HG03558 (cell line): ENCODE results near the gene MRPL33.
"Not testable (repeated sequence)": the region's sequence is repeated elsewhere in the genome, so short reads cannot be mapped to it uniquely, and the experiment has no call there.

Source experiments
- ATAC-seq: cut with Tn5 transposase; IDR thresholded peaks from one replicate; pipeline ENCODE4 v1.9.1; 2021; ENCODE audit warnings: moderate number of reproducible peaks; ENCODE audit not compliant: unreplicated experiment; ENCODE audit errors: extremely low read depth

MRPL33 gene

DNA sequence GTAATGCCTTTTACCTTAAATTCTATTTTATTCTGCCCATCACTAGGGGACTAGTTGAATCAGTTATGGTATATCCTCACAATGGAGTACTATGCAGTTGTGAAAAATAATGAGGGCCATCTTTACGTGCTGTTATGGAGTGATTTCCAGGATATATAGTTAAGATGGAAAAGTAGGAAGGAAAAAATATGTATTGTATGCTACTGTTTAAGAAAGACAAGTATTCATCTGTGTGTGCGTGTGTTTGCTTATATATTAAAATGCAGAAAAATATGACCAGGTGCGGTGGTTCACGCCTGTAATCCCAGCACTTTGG is 32.5 kb upstream of the MRPL33 start:
- ATAC-seq = no peak

GRCh38 chr2:27741673-27742072 is 29.8 kb upstream of the MRPL33 start:
- no peak for ATAC-seq

DNA sequence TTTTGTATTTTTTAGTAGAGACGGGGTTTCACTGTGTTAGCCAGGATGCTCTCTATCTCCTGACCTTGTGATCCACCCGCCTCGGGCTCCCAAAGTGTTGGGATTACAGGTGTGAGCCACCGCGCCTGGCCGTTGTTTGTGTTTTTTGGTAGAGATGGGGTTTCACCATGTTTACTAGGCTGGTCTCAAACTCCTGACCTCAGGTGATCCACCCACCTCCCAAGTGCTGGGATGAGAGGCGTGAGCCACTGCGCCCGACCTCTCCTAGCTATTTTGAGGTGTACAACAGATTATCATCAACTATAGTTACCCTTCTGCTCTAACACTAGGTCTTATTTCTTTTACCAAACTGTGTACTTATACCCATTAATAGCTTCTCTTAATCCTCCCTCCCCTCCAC is 28.9 kb upstream of the MRPL33 start:
- ATAC-seq = no peak

GRCh38 chr2:27745494-27745893 is 26.0 kb upstream of the MRPL33 start:
- not testable (repeated sequence) for ATAC-seq

DNA sequence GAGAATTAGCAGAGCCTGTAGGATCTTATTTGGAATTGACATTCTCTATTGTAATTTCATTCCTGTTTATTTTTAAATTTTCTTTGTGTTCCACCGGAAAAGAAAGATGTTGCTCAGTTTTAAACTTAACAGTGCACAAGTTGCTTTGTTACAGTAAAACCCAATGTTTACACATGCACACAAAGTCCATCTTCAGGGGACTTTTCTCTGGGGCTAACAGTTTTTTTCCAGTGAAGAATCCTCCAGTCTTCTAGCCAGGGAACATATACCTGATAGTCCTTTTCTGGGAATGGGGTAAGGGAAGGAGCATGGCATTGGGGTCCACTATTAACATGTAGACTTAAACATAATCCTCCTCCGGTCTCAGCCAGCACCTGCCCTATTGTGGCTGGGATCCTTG is 25.2 kb upstream of the MRPL33 start:
- no peak for ATAC-seq

GRCh38 chr2:27747827-27748352 is 23.6 kb upstream of the MRPL33 start:
- ATAC-seq = no peak

GRCh38 chr2:27748803-27749554 is 22.5 kb upstream of the MRPL33 start:
- not testable (repeated sequence) for ATAC-seq

DNA sequence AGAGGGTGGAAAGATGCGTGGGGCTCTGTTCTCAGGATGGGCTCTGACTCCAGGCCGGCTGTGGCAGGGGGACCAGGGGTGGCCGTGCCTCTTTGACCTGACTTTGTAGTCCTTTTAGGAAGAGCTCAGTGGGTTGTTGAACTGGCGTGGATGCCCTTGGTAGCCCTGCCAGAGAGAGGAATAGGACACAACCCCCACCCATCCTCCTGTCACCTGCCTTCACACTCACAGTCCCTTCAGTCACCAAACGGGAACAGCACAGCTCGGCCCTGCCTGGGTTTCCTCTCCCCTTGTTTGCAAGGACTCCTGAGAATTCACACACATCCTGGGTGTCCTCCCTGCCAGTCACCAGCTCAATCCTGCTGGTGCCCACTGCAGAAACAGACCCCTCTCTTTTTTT is 20.1 kb upstream of the MRPL33 start:
- no peak for ATAC-seq

DNA sequence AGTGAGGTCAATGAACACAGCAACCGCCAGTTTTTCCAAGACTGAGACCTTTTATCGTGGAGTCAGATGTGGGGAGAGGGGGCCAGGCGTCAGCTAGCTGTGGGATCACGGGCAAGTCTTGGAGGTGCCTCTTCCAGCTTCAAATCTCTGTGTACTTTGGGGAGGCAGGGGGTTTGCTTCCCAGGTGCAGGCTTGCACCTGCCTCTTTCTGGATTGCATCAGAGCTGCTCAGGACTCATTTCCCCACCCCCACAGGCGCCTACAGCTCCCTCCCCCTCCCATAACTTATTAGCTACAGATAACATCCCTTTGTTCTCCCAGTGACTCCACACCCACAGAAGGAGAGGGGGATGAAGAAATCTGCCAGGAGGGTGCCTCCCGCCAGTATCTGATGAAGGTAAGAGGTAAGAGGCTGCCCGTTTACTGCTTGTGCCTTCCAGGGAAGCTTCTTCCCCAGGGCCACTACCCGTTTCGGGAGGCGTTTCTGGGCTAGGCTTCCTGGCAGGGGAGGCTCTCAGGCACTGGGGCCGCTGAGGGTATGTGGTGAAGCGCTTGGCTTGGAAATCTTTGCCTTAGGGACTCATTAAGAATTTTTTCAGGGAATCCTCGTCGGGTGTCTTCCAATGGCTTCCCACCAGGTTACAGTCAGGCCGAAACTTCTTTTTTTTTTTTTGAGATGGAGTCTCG is 18.8 kb upstream of the MRPL33 start:
- no peak for ATAC-seq

DNA sequence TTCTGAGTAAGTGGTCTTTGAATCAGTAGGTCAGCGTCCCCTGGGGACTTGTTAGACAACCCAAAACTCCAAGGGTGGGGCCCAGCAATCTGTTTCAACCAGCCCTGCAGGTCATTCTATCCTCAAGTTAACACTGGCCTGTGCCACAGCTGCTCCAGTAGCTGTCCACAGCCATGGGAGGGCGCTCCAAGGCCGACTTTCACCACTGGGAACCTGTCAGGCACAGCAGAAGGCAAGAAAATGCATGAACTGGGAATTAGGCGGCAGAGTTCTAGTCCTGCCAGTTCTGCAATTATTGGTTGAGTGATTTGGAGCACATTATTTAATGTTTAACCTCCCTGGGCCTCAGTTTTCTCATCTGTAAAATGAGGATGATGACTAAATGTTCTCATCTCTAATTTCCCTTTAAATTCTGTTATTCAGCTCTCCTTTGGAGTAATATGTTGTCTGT is 17.4 kb upstream of the MRPL33 start:
- ATAC-seq = no peak

GRCh38 chr2:27754831-27755230 is 16.7 kb upstream of the MRPL33 start:
- ATAC-seq = no peak

GRCh38 chr2:27756091-27756490 is 15.4 kb upstream of the MRPL33 start:
- no peak for ATAC-seq

GRCh38 chr2:27756544-27757498 is 14.7 kb upstream of the MRPL33 start:
- no peak for ATAC-seq

- no peak for ATAC-seq
Measured at GRCh38 chr2:27762951-27763906, 8.3 kb upstream of the MRPL33 start.

DNA sequence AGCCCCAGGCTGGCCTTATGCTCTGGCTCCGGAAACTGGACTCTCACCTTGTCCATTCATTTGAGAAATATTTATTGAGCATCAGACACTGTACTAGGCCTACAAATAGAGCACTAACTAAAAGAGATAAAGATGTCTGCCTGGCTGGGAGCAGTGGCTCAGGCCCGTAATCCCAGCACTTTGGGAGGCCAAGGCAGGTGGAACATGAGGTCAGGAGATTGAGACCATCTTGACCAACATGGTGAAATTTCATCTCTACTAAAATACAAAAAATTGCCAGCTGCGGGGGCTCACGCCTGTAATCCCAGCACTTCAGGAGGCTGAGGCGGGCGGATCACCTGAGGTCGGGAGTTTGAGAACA is 7.6 kb upstream of the MRPL33 start:
- no peak for ATAC-seq

DNA sequence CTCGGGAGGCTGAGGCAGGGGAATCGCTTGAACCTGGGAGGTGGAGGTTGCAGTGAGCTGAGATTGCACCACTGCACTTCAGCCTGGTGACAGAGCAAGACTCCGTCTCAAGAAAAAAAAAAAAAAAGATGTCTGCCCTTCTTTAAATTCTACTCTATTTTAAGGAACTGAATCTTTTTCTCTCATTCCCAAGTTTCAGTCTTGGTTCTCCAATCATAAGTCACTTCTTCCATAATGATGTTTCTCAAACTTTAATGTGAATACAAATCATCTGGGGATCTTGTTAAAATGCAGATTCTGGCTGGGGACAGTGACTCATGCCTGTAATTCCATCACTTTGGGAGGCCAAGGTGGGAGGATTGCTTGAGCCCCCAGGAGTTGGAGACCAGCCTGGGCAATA is 7.0 kb upstream of the MRPL33 start:
- not testable (repeated sequence) for ATAC-seq

GRCh38 chr2:27765621-27766286 is 5.8 kb upstream of the MRPL33 start:
- no peak for ATAC-seq

DNA sequence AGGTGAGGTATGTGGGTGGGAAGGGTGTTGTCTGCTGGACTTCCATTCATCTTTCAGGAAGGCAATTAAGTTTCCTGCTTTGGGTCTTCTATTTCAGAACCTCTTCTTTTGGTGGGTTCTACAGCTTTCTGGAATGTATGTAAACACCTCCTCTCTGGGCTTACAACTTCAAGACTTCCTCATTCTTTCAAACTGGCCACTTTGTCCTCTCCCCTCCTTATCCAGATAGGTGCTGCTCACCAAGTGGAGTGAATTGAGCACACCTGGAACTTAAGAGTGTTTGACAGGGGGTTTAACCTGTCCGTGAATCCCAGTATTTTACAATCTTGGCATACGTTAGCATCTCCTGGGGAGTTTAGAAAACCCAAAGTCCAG is 5.2 kb upstream of the MRPL33 start:
- ATAC-seq = no peak

DNA sequence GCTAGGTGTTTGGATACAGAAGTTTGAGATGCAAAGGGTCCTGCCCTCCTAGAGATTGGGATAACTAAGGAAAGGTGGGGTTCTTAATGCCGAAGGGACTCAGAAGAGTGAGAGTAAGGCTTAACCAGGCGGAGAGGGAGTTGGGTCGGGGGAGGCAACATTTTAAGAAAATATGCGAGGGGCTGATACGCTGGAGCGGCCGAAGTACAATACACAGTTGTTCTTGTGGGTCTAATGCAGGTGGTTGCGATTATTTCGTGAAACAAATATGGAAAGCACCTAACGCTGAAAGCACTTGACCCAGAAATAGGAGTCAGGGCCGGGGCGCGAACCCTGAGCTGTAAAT is 344 bp upstream of the MRPL33 start:
- ATAC-seq = no peak
